Measurements from ENCODE around the gene COBLL1.

Gene COBLL1

DNA sequence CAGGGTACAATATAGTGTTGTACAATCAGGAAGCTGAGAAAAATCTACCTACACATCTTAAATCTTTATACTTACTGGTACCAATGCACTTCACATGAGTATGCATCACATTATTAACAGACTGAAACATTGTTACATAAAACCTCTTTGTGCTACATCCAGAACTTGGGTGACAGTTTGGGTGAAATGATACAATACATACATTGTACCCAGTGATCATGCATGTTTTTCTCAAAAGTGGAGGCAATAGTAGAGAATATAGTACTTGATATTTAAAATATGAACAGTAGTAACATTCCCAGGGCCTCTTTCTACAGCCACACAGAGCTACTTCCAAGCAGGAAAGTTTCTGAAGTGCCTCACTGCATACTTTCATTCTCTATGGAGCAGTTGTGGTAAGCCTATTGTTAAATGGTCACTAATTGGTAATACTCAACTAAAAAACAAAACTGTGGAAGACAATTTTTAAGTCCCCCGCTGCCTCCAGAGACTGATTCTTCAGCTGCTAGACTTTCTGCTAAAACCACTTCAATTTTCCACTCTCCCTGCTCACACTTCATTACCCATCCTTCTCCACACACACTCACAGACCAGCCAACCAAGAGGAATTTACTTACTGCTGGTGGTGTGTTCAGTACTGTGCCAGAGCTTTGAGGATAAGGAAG, 197.5 kb downstream of the COBLL1 start:
- TF ChIP-seq, protein P1, sequence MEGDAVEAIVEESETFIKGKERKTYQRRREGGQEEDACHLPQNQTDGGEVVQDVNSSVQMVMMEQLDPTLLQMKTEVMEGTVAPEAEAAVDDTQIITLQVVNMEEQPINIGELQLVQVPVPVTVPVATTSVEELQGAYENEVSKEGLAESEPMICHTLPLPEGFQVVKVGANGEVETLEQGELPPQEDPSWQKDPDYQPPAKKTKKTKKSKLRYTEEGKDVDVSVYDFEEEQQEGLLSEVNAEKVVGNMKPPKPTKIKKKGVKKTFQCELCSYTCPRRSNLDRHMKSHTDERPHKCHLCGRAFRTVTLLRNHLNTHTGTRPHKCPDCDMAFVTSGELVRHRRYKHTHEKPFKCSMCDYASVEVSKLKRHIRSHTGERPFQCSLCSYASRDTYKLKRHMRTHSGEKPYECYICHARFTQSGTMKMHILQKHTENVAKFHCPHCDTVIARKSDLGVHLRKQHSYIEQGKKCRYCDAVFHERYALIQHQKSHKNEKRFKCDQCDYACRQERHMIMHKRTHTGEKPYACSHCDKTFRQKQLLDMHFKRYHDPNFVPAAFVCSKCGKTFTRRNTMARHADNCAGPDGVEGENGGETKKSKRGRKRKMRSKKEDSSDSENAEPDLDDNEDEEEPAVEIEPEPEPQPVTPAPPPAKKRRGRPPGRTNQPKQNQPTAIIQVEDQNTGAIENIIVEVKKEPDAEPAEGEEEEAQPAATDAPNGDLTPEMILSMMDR (IDR thresholded peaks at IDR 0.05; ENCODE audit: control insufficient read depth, insufficient read depth, low read depth, low read length, missing control alignments): no peak
- DNase-seq (ENCODE audit: low read depth): no peak
- no peak overlapping the region for H3K4me3 ChIP-seq (ENCODE audit: control insufficient read depth, low read depth, low read length)

DNA sequence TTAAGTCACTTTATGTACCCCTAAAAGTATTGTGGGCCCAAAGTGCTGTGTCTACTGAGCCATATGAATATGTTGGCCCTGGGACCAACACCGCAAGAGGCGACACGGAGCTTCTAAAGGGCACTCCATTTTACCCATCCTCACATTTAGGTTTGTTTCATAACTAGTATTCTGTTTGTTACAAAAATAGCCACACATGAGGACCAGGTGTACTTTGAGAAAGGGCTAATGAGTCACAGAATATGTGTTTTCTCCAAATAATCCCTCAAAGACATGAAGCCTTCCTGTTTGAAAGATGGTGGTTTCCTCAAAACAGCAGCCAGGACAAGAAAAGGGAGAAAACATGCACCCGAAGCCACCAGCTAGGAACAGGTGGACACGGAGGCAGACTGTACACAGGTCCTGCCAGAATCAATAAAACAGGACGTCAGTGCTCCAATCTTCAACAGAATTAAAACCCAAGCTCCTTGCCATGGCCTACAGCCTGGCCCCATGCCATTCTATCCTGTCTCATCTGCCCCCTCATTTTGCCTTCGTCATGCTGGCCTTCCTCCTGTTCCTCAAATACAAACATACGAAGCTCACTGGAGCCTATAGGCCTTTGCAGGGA, 198.6 kb downstream of the COBLL1 start:
- H3K4me3 ChIP-seq (ENCODE audit: control insufficient read depth, low read depth, low read length): no peak overlapping the region
- TF ChIP-seq, protein P1 (IDR thresholded peaks at IDR 0.05; ENCODE audit: control insufficient read depth, insufficient read depth, low read depth, low read length, missing control alignments): no peak
- no peak for DNase-seq (ENCODE audit: low read depth)

DNA sequence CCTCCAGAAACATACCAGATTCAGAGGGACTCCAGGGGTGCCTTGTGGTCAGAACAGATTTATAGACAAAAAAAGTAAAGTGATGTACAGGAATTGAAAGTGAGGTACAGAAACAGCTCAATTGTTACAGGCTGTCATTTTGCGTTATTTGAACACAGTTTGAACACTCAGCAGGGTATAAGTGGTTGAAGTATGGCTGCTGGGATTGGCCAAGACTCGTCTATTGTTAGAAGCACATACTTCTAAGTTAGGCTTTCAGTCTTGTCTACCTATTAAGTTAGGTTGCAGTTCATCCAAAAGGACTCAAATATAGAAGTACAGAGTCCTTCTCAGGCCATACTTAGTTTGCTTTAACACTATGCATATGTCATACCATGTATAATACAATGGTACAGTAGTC, 199.4 kb downstream of the COBLL1 start:
- DNase-seq (ENCODE audit: low read depth): no peak
- H3K4me3 ChIP-seq (ENCODE audit: control insufficient read depth, low read depth, low read length): no peak overlapping the region
- TF ChIP-seq, protein P1 (IDR thresholded peaks at IDR 0.05; ENCODE audit: control insufficient read depth, insufficient read depth, low read depth, low read length, missing control alignments): no peak

Measured in AG09309 (cell line).